Measurements from ENCODE around the gene ZHX3.

ZHX3 gene

DNA sequence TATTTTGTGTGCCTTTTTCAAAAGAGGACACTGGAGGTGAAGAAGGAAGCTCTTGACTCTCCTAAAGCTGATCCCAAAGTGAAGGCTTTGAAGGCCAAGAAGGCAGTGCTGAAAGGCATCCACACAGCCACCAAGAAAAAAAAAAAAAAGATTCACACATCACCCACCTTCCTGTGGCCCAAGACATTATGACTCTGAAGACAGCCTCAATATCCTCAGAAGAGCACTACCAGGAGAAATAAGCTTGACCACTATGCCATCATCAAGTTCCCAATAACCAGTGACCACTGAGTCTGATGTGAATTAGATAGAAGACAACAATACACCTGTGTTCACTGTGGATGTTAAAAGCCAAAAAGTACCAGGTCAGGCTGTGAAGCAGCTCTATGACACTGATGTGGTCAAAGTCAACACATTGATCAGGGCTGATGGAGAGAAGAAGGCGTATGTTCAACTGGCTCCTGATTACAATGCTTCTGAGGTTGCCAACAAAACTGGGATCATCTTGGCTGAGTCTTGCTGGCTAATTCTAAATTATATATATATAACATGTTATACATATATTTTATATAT lies 120.8 kb downstream of the ZHX3 start:
- DNase-seq (ENCODE audit: low read depth in 1 of 2, low spot score in 1 of 2): no peak

- DNase-seq (ENCODE audit: low read depth in 1 of 2, low spot score in 1 of 2): no peak
Measured at GRCh38 chr20:41192575-41192974, 125.0 kb downstream of the ZHX3 start.

GRCh38 chr20:41191562-41192500 lies 125.7 kb downstream of the ZHX3 start:
- DNase-seq (ENCODE audit: low read depth in 1 of 2, low spot score in 1 of 2): no peak

GRCh38 chr20:41187668-41188067 lies 129.9 kb downstream of the ZHX3 start:
- DNase-seq (ENCODE audit: low read depth in 1 of 2, low spot score in 1 of 2): no peak

GRCh38 chr20:41185013-41185757 lies 132.3 kb downstream of the ZHX3 start:
- DNase-seq (ENCODE audit: low read depth in 1 of 2, low spot score in 1 of 2): no peak

DNA sequence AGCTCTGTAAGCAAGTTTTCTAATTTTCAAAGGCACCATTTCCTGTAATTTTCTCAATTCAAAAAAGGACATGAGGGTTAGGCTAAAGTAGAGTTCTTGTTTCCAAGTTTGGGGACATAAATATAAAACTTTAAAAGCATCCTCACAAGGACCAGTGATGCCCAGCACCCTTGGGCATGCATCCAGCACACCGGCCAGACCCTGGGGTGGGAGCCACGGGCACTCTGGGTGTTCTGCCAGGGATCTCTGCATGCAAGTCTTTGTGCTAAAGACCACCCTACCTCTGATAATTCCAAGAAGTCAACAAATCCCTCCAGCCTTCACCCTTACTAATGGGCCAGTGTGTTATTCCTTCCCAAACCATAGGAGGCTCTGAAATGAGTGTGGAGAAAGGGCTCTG lies 133.7 kb downstream of the ZHX3 start:
- no peak for DNase-seq (ENCODE audit: low read depth in 1 of 2, low spot score in 1 of 2)

- DNase-seq (ENCODE audit: low read depth in 1 of 2, low spot score in 1 of 2): no peak
Measured at GRCh38 chr20:41183391-41183790, 134.1 kb downstream of the ZHX3 start.

GRCh38 chr20:41182296-41183212 lies 135.0 kb downstream of the ZHX3 start:
- no peak for DNase-seq (ENCODE audit: low read depth in 1 of 2, low spot score in 1 of 2)

DNA sequence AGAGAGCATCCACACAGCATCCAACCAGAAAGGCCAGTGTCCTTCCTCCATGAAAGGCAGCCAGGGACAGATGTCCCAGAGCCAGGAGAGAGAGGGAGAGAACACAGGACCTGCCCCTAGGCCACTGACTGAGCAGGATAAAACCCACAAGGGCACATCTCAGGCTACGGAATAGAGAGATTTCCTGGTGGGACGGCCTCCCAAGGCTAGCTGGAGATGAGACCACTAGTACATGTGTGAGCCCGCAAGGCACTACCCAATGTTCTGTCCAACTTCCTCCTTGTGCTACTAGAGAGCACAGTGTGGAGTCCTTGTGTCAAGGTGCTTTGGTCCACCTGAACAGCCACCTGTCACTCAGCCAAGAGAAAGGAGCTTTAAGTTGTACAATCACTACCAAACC lies 136.0 kb downstream of the ZHX3 start:
- DNase-seq (ENCODE audit: low read depth in 1 of 2, low spot score in 1 of 2): no peak

DNA sequence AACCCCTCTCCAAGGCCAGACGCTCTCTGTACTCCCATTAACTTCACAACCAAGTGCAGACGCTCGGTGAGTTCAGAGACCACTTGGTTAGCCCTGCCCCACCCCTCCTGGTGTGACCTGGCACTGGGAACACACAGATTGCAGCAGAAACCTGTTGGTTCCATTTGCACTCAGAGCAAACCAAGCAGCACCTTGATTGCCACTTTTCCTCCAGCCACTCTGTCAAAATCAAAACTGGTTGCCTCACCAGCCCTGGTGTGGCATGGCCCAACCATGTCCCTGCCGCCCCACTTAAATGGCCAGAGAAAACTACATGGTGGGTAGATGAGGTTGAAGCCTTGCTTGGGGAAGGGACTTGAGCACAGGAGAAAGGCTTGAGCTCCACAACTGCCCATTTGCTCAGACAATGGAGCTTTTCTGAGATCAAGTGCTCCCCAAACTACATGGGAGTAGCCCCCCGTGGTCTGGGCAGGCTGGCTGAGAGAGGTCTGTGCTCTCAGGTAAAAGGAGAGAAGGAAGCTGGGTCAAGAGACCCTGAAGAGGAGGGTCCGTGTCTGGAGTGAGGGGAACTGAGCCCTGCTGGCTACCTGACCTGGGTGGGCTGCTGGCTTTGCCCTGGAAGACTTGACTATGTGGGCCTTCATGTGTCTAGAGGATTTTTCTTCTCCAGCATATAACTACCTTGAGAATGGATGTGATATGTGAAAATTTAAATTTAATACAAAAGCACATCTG lies 136.8 kb downstream of the ZHX3 start:
- no peak for DNase-seq (ENCODE audit: low read depth in 1 of 2, low spot score in 1 of 2)

- no peak for DNase-seq (ENCODE audit: low read depth in 1 of 2, low spot score in 1 of 2)
Measured at GRCh38 chr20:41179961-41180360, 137.6 kb downstream of the ZHX3 start.

- DNase-seq (ENCODE audit: low read depth in 1 of 2, low spot score in 1 of 2): no peak
Measured at GRCh38 chr20:41178904-41179432, 138.6 kb downstream of the ZHX3 start.

- DNase-seq (ENCODE audit: low read depth in 1 of 2, low spot score in 1 of 2): no peak
Measured at GRCh38 chr20:41178495-41178894, 139.0 kb downstream of the ZHX3 start.

DNA sequence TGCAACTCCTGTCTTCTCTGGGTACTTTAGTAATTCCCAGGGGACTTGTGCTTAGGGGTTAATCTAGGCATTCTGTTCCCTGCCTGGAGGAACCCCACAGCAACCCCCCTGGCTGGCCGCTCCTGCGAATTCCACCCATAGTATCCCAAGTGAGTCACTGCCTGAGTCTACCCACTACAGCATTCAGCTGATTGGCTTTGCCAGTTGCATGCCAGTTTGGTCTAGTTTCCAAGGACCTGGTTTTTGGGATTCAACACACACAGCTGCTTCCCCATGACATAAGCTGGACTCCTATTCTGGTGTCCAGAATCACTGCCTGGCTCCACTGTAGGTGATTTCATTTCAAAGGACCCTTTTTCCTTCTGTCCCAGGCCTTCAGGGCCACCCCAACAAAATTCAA lies 139.9 kb downstream of the ZHX3 start:
- no peak for DNase-seq (ENCODE audit: low read depth in 1 of 2, low spot score in 1 of 2)

- no peak for DNase-seq (ENCODE audit: low read depth in 1 of 2, low spot score in 1 of 2)
Measured at GRCh38 chr20:41176711-41177552, 140.6 kb downstream of the ZHX3 start.

- DNase-seq (ENCODE audit: low read depth in 1 of 2, low spot score in 1 of 2): no peak
Measured at GRCh38 chr20:41175727-41176330, 141.7 kb downstream of the ZHX3 start.

DNA sequence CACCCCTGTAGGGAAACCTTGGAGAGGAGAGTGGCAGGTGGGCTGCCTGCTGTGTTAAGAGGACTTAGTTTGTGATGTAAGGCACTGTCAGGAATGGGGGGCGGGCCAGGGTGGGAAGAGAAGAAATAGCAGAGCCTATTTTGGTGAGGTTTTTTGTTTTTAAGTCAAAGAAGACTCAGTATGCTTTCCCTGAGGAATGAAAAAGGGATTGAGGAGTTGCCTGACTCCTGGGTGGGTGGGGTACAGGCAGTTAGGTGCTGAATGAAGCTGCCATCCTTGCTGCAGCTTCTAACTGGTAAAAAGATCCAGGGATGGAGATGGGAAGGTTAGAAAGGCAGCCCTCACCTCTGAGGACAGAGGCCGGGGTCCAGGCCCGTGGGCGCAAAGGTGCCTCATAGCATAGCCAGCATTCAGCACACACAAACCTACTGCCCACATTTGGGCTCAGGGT lies 142.3 kb downstream of the ZHX3 start:
- no peak for DNase-seq (ENCODE audit: low read depth in 1 of 2, low spot score in 1 of 2)

- no peak for DNase-seq (ENCODE audit: low read depth in 1 of 2, low spot score in 1 of 2)
Measured at GRCh38 chr20:41174782-41175181, 142.7 kb downstream of the ZHX3 start.

DNA sequence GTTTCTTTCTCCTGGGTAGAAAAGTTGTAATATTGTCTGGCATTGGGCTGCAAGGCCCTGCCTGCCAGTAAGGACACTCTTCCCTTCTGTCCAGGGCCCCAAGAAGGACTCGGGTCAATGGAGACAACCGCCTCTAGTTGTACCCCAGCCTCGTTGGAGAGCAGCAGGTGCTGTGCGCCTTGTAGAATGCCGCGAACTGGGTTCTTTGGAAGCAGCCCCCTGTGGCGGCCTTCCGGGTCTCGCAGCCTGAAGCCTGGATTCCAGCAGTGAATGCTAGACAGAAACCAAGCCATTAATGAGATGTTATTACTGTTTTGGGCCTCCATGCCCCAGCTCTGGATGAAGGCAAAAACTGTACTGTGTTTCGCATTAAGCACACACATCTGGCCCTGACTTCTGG lies 143.2 kb downstream of the ZHX3 start:
- no peak for DNase-seq (ENCODE audit: low read depth in 1 of 2, low spot score in 1 of 2)
